Smooth muscle cell of trachea (primary cell): ENCODE results near the gene RBBP8. TPM values are rescaled to one million over a fixed set of nuclear protein-coding genes. Genes with fewer than 3 reads are reported as not detected.

ENCODE experiments used
- total RNA-seq: library from RNA; depleted of rRNA; stranded (reverse); fragments of >200 nt; gene quantifications from 2 replicates; pipeline ENCODE4 v1.2.1, GENCODE V29; 2014

Gene RBBP8
- 14.6 and 27.9 TPM in 2 replicates for total RNA-seq

DNA sequence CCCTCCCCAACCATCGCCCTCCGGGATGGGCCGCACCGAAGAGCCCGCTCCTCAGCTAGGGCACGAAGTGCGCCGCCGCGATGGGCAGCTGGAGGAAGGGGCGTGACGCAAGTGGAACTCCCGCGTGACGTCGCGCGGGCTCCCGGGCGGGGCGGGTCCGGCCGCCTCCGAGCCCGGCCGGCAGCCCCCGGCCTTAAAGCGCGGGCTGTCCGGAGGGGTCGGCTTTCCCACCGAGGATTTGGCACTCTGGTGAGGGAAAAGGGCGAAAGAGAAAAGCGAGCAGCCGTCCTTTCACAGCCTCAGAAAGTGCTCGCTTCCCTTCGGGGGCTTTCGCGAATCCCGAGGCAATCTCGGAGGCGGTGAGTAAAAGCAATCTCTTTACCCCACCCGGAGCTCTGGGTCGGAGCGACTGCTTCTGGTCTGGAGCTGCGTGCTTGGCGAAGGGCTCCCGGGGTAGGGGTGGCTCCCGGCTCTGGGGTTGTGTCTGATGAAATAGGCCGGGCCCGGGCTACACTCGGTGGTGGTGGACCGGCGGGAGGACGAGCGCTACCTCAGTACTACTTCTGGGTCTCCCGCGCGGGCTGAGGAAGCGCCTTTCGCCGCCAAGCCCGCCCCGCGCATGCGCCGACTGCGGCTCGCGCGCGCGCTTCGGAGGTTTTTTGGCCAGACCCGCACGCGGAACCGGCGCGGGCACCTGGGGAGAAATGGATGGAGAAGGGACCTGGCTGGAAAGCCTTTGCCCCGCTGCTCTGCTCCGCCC is at the start of gene RBBP8:
Gene RBBP8 (plus strand): TSS at position 123 of the 760 bp plus-strand sequence. CDS start 3,524 bp downstream, outside the sequence.

Other genes starting within 250 kb of the RBBP8 start
- gene CABLES1, start 202.2 kb downstream of the RBBP8 start, total RNA-seq: 10.2 and 35.7 TPM in 2 replicates